ENCODE results near the gene PLD6.

DNA sequence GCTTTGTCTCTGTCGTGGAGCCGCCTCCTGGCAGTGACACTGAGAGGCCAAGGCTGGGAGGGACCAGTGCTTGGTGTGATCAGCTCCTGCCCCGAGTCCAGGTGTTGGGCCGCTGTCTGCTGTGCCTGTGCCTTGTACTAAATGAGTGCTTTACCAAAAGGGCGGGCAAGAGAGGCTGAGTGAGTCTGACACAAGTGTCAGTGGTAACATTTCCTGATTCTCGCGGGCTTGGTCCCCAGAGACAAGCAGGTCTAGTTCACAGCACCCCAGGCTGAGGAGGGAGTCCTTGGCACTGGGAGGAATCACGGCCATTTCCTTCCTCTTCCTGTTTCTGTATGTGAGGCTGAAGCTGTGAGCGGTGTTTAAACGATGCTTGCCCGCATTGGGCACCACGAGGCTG lies 30.2 kb downstream of the PLD6 start:
- TF ChIP-seq, protein P1, sequence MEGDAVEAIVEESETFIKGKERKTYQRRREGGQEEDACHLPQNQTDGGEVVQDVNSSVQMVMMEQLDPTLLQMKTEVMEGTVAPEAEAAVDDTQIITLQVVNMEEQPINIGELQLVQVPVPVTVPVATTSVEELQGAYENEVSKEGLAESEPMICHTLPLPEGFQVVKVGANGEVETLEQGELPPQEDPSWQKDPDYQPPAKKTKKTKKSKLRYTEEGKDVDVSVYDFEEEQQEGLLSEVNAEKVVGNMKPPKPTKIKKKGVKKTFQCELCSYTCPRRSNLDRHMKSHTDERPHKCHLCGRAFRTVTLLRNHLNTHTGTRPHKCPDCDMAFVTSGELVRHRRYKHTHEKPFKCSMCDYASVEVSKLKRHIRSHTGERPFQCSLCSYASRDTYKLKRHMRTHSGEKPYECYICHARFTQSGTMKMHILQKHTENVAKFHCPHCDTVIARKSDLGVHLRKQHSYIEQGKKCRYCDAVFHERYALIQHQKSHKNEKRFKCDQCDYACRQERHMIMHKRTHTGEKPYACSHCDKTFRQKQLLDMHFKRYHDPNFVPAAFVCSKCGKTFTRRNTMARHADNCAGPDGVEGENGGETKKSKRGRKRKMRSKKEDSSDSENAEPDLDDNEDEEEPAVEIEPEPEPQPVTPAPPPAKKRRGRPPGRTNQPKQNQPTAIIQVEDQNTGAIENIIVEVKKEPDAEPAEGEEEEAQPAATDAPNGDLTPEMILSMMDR (IDR thresholded peaks at IDR 0.05 in 4 of 5, conservative IDR thresholded peaks at IDR 0.05 in 1 of 5): no peak
- TF ChIP-seq POLR2A (IDR thresholded peaks at IDR 0.05): no peak
